GF-D8 (cell line): ENCODE data around the gene HSD17B4.
"Not testable (repeated sequence)": the region's sequence is repeated elsewhere in the genome, so short reads cannot be mapped to it uniquely, and the experiment has no call there.

Experiments
- DNase-seq: peaks from one replicate; lab custom pipeline; 2025; lab: John Stamatoyannopoulos, UW

HSD17B4 gene

GRCh38 chr5:119432674-119433237 is 19.5 kb upstream of the HSD17B4 start:
- DNase-seq, result not testable (repeated sequence)

DNA sequence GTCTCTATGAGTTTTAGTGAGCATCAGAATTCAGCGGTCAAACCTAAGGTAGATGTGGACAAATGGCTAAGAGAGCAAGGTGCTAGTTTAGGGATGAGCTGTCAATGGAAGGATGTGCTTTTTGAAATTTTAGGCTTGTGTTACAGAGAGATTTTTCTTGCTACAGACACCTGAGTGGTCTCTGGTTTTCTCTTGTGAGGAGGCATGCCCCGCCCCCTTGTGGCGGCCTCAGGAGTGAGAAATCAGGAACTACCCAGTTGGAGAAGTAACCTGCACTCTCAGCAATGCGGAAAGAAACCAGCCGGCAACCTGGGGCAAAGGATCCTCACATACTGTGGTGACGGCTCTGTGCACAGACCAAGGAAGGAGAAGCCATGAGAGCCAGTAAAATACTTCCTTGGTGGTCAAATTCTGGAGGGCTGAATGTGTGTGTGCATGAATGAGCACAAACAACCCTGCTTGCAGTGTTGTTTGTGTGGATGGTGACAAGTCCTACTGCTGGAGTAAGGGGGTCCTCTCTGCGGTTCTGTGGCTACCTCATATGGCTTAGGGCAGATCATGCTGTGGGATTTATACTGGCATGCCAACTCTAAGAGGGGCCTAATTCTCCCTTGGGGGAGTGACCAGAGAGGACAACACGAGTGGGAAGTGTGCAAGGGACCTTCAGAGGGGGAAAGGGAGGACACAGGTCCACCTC is 16.7 kb upstream of the HSD17B4 start:
- peak; percentile 34 for DNase-seq

GRCh38 chr5:119437785-119438586 is 14.3 kb upstream of the HSD17B4 start:
- peak; percentile 24 for DNase-seq

GRCh38 chr5:119438587-119438917 is 13.7 kb upstream of the HSD17B4 start:
- DNase-seq, result peak; percentile 73

GRCh38 chr5:119439140-119439631 is 13.1 kb upstream of the HSD17B4 start:
- DNase-seq, result peak; percentile 22

DNA sequence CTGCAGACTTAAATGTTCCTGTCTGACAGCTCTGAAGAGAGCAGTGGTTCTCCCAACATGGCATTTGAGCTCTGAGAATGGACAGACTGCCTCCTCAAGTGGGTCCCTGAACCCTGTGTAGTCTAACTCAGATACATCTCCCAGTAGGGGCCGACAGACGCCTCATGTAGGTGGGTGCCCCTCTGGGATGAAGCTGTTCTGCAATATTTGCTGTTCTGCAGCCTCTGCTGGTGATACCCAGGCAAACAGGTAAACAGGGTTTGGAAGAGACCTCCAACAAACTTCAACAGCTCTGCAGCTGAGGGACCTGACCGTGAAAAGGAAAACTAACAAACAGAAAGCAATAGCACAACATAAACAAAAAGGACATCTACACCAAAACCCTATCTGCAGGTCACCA is 12.7 kb upstream of the HSD17B4 start:
- DNase-seq, result not testable (repeated sequence)

- not testable (repeated sequence) for DNase-seq
These were observed 7.7 kb upstream of the HSD17B4 start for GRCh38 chr5:119444643-119445042.

- DNase-seq, result no peak
These were observed 6.8 kb upstream of the HSD17B4 start for GRCh38 chr5:119445544-119445943.

- DNase-seq, result no peak
These were observed 2.4 kb upstream of the HSD17B4 start for GRCh38 chr5:119449882-119450281.

- DNase-seq, result peak; percentile 29
These were observed 1.7 kb upstream of the HSD17B4 start for GRCh38 chr5:119450627-119451026.

DNA sequence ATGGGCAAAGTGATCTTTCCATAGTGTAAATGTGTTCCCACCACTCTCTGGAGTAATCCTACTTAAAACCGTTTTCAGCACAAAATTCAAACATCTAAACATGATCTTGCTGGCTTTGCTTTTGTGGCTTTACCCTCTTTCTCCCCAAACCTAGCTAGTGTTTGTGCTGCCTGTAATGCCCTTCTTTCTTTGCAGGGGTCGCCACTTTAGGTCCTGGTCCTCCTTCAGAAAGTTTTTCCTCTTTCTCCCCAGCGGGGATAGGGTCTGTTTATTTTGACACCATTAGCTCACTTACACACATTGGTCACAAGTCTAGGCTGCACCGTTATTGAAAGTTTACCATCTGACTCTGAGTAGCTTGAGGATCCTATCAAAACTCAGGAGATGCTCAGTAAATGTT is 736 bp upstream of the HSD17B4 start:
- no peak for DNase-seq

DNA sequence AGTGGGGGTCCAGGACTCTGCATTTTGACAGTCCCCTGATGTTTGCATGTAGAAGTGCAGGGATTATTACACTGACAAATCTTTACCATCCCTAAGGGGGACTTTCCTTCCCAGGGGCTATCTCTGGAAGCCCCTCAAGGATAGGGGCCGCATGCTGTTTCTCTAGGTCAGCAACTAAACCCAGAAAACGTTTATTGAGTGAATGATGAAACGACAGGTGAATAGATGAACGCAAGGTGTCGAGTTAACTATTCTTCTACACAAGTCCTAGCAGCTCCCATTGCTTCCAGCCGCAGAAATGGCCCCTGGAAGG is 281 bp upstream of the HSD17B4 start:
- no peak for DNase-seq

DNA sequence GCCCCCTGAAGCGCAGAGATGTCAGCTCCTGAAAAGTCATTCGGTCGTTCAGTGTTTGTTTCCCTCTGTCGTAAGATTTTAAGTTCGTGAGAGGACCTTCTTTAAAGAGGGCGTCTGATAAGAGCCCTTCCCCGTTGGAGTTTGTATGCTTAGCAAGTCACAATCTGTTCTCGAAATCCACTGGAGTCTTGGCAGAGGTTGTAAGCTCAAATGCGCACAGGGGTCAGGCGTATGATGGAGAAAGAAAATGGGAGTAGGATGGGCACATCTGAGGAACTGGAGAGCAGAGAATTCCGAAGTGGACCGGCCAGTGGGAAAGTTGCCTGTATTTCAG is 710 bp downstream of the HSD17B4 start:
- no peak for DNase-seq

DNA sequence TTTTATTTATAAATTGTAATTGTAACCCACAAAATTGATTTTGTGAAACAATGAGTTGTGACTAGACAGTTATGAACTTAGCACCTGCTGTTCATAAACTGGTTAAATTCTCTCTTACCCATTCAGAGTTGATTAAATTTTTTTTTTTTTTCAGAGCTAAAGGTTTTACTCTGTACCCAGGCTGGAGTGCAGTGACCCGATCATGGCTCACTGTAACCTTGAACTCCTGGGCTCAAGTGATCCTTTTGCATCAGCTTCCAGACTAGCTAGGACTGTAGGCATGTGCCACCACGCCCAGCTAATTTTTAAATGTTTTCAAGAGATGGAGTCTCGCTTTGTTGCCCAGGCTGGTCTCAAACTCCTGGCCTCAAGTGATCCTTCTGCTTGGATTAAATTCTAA is 1.9 kb downstream of the HSD17B4 start:
- DNase-seq, result no peak

GRCh38 chr5:119458911-119459632 is 6.8 kb downstream of the HSD17B4 start:
- no peak for DNase-seq

DNA sequence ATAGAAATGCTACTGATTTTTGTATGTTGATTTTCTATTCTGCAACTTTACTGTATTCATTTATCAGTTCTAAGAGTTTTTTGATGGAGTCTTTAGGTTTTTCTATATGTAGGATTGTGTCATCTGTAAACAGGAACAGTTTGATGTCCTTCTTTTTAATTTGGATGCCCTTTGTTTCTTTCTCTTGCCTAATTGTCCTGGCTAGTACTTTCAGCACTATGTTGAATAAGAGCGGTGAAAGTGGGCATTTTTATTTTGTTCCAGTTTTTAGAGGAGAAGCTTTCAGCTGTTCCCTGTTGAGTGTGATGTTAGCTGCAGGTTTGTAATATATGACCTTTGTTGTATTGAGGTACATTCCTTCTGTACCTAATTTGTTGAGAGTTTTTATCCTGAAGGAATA is 13.3 kb downstream of the HSD17B4 start:
- no peak for DNase-seq

GRCh38 chr5:119468286-119468685 is 16.0 kb downstream of the HSD17B4 start:
- DNase-seq, result no peak

- no peak for DNase-seq
These were observed 17.9 kb downstream of the HSD17B4 start for GRCh38 chr5:119470105-119470763.

GRCh38 chr5:119470851-119471451 is 18.7 kb downstream of the HSD17B4 start:
- DNase-seq, result no peak

DNA sequence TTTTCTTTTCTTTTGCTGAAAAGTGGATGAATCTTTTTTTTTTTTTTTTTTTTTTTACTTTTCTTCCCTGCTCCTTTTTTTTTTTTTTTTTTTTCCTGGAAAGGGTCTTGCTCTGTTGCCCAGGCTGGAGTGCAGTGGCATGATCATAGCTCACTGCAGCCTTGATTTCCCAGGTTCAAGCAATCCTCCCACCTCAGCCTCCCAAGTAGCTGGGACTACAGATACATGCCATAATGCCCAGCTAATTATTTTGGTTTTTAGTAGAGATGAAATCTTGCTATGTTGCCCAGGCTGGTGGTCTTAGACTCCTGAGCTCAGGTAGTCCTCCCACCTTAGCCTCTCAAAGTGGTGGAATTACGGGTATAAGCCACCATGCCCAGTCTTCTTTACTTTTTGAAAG is 20.9 kb downstream of the HSD17B4 start:
- DNase-seq, result no peak

DNA sequence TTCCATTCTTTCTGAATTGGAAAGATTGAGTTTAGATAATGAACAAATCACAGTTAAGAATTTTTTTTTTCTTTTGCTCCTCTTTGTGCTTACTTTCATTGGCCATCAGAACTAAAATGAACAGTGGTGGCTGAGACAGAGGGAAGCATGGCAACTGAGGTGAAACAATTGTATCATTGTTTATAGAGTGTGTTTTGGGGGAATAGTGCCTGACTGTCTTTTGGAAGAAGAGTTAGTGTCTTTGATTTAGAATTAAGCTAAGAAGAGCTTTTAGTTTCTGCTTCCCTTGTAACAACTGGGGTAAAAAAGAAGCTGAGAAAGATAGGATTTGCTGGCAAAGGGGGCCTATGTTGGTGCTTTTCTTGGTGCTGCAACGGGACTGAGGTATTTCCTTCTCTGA is 24.0 kb downstream of the HSD17B4 start:
- no peak for DNase-seq

DNA sequence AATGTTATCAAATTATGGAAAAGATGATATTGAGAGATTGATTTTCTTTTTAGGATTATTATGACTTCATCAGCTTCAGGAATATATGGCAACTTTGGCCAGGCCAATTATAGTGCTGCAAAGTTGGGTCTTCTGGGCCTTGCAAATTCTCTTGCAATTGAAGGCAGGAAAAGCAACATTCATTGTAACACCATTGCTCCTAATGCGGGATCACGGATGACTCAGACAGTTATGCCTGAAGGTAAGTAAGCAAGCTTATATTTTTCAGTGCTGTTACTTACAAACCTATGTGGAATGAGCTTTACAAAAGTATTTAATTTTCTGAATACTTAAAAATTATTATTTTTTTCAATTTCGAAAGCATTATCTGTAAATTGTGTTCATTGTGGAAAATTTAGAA is 26.5 kb downstream of the HSD17B4 start:
- DNase-seq, result no peak
